HG02981 (cell line): Measurements from ENCODE around the gene APC2.
"Not testable (repeated sequence)": the region's sequence is repeated elsewhere in the genome, so short reads cannot be mapped to it uniquely, and the experiment has no call there.

Source experiments
- ATAC-seq: cut with Tn5 transposase; IDR thresholded peaks from one replicate; pipeline ENCODE4 v1.9.1; 2021; ENCODE audit warnings: mild to moderate bottlenecking, moderate library complexity; ENCODE audit not compliant: unreplicated experiment

Gene APC2

DNA sequence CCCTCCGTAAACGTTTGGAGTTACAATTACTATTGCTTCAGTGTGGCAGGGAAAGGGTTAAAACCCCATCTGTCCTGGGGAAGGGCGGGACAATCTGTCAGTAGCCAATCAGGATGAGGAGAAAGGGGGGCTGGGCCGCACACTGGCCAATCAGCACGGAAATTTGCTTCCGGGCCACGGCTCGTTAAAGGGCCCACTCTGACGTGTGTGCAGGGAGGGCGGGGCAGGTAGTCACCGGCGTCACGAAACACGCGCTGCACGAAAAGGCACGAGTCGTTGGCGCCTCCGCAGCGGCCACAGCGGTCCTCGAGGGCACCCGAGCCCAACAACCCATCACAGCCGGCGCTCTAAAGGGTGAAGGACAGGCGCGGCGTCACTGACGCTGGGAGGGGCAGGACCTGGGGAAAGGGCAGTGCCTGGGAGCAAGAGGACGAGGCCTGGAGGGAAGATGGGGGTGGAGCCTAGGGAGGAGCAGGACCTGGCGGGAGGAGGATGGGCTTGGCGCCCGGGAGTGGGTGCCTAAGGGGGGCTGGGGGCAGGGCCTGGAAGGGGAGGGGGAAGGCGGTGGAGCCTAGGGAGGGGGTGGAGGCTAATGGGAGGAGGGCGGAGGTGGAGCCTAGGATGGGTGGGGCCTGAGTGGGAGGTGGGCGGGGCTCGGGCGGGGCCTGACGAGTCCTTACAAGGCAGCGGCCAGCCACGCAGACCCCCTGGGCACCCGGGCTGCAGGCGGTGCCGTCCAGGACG is 58.0 kb downstream of the APC2 start:
- ATAC-seq = no peak

- ATAC-seq = no peak
Measured at GRCh38 chr19:1508507-1508856, 58.6 kb downstream of the APC2 start.

- no peak for ATAC-seq
Measured at GRCh38 chr19:1509602-1510441, 59.9 kb downstream of the APC2 start.

- no peak for ATAC-seq
Measured at GRCh38 chr19:1510442-1510806, 60.5 kb downstream of the APC2 start.

GRCh38 chr19:1510807-1511206 is 60.9 kb downstream of the APC2 start:
- ATAC-seq = no peak

- no peak for ATAC-seq
Measured at GRCh38 chr19:1511318-1512317, 61.7 kb downstream of the APC2 start.

DNA sequence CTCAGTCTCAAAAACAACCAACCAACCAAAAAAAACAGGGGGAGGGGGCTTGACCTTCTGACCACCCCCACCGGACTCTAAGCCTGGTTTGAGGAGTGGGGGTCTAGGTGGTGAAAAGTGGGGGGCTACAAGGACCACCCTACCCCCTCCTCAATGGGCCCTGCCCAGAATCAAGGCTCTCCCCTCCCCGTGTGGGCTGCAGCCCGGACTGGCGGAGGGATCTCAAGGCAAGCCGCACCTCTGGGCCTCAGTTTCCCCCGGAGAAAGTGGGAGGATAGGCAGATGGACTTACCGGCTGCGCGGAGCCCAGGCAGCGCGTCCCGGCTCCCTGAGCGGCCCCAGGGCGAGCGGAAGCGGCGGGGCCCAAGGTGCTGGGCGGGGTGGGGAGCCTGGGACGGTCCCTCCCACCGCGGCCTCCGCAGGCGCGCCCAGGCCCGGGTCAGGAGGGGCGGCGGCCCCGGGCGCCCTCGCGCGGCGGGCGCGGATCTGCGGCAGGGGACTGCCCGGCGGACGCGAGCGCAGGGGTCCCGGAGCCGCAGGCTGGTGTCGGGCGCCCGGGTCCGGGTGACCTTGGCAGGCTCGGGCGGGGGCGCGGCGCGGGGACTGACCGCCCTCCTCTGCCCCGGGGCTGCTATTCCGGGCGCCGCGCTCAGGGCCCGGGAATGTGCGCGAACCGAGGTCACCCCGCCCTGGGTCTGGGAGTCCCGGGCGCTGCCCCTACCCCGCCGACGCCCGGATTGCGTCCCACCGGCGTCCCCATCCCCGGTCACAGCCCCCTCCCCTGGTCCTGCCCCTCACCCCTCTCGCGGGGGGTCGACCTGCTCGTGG is 63.0 kb downstream of the APC2 start, which contains the start of gene ADAMTSL5:
Gene ADAMTSL5, minus strand, starts transcription at position 349 of the 828 bp plus-strand sequence. CDS start 2,076 bp downstream, outside the sequence.
- no peak for ATAC-seq

GRCh38 chr19:1513499-1514294 is 63.8 kb downstream of the APC2 start:
- no peak for ATAC-seq

DNA sequence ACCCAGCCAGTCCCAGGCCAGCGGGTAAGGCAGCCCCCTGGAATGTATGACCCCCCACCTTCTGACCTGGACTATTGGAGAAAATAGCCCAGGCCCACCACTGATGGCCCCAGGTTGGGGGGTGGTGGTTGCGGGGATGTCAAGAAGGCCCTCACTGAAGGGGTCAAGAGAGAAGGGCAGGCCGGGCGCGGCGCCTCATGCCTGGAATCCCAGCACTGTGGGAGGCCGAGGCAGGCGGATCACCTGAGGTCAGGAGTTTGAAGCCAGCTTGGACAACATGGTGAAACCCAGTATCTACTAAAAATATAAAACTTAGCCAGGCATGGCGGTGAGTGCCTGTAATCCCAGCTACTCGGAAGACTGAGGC is 64.4 kb downstream of the APC2 start:
- no peak for ATAC-seq

GRCh38 chr19:1514986-1515721 is 65.2 kb downstream of the APC2 start:
- no peak for ATAC-seq

GRCh38 chr19:1516395-1516753 is 66.5 kb downstream of the APC2 start:
- ATAC-seq = no peak

GRCh38 chr19:1518471-1518870 is 68.5 kb downstream of the APC2 start:
- no peak for ATAC-seq

DNA sequence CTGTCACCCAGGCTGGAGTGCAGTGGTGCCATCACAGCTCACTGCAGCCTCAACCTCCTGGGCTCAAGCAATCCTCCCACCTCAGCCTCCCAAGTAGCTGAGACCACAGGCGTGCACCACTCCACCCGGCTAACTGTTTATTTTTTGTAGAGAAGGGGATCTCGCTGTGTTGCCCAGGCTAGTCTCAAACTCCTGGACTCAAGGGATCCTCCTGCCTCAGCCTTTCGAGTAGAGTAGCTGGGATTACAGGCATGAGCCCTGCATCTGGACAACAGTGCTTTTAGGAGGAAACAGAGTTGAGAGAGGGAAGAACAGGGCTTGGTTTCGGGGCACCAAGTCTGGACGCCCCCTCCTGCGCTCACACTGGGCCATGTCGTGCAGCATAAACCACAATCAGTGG is 69.9 kb downstream of the APC2 start:
- ATAC-seq = not testable (repeated sequence)

GRCh38 chr19:1520203-1520780 is 70.4 kb downstream of the APC2 start:
- ATAC-seq = no peak

GRCh38 chr19:1521636-1522035 is 71.7 kb downstream of the APC2 start:
- no peak for ATAC-seq

- ATAC-seq = no peak
Measured at GRCh38 chr19:1522061-1522460, 72.1 kb downstream of the APC2 start.

DNA sequence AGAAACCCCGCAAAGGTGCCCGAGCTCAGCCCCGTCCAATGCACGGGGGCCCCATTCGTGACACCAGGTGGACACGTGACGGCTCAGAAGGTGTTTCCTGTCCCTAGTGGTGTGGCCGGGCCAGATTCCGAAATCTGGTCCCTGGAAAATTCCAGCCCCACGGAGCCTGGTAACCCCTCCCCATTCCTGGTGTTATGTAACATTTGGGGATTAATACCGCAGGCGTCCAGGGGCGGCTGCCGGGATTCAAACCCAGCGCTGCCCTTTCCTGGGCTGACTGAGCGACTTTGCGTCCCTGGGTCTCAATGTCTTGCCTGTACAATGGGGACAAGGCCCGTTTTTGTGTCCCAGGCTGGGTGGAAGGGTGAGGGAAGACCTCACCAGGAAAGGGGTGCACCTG is 72.9 kb downstream of the APC2 start:
- no peak for ATAC-seq
